BE2C (cell line): ENCODE measurements around the gene PHF21B.

Source experiments
- DNase-seq: peaks from one replicate; pipeline ENCODE4 v3.0.0-alpha.2; 2020
- H3K27me3 ChIP-seq: fragments of 250-450 bp; sonication (Bioruptor Pico); 2 replicates; pipeline ENCODE4 v1.5.1; 2020; ENCODE audit warnings: mild to moderate bottlenecking
- H3K36me3 ChIP-seq: fragments of 250-450 bp; sonication (Bioruptor Pico); 2 replicates; pipeline ENCODE4 v1.5.1; 2020; ENCODE audit warnings: mild to moderate bottlenecking
- H3K4me1 ChIP-seq: fragments of 250-450 bp; sonication (Bioruptor Pico); 2 replicates; pipeline ENCODE4 v1.5.1; 2020
- H3K4me3 ChIP-seq: 2 replicates; pipeline ENCODE4 v1.5.1; 2011; ENCODE audit warnings: low read depth, low read length
- H3K9me3 ChIP-seq: fragments of 250-450 bp; sonication (Bioruptor Pico); 2 replicates; pipeline ENCODE4 v1.5.1; 2020
- CTCF ChIP-seq: IDR thresholded peaks from 2 replicates; pipeline ENCODE4 v1.5.1; 2012; ENCODE audit warnings: mild to moderate bottlenecking, low read depth, low read length

PHF21B gene

GRCh38 chr22:45001653-45002052, 8.2 kb downstream of the PHF21B start:
- TF ChIP-seq CTCF = no peak
- DNase-seq = no peak
- Histone ChIP-seq H3K9me3 (no peaks in the 10 kb centered on the region), H3K36me3 (peaks cover 26% of the 10 kb centered on the region), H3K4me1 (no peaks in the 10 kb centered on the region; the same call in 1 of the 2 replicates), H3K27me3 (no peaks in the 10 kb centered on the region), H3K4me3 (no peak overlapping the region)

GRCh38 chr22:45000330-45000729, 9.5 kb downstream of the PHF21B start:
- Histone ChIP-seq H3K27me3 (no peaks in the 10 kb centered on the region), H3K9me3 (no peaks in the 10 kb centered on the region), H3K4me3 (no peak overlapping the region), H3K36me3 (peaks cover 23% of the 10 kb centered on the region), H3K4me1 (peaks cover 2% of the 10 kb centered on the region)
- DNase-seq = no peak
- no peak for TF ChIP-seq CTCF

- Histone ChIP-seq H3K9me3 (no peaks in the 10 kb centered on the region), H3K27me3 (no peaks in the 10 kb centered on the region), H3K4me3 (no peak overlapping the region), H3K36me3 (peaks cover 21% of the 10 kb centered on the region), H3K4me1 (peaks cover 7% of the 10 kb centered on the region)
- TF ChIP-seq CTCF = no peak
- no peak for DNase-seq
Observed at GRCh38 chr22:44999687-45000086, 10.1 kb downstream of the PHF21B start.

GRCh38 chr22:44999231-44999630, 10.6 kb downstream of the PHF21B start:
- Histone ChIP-seq H3K27me3 (no peaks in the 10 kb centered on the region), H3K9me3 (no peaks in the 10 kb centered on the region; the same call in 1 of the 2 replicates), H3K4me3 (no peak overlapping the region), H3K4me1 (peaks cover 7% of the 10 kb centered on the region), H3K36me3 (peaks cover 19% of the 10 kb centered on the region)
- no peak for TF ChIP-seq CTCF
- no peak for DNase-seq

- Histone ChIP-seq H3K4me1 (peaks cover 7% of the 10 kb centered on the region), H3K36me3 (peaks cover 25% of the 10 kb centered on the region), H3K9me3 (no peaks in the 10 kb centered on the region; the same call in 1 of the 2 replicates), H3K27me3 (no peaks in the 10 kb centered on the region), H3K4me3 (no peak overlapping the region)
- no peak for TF ChIP-seq CTCF
- no peak for DNase-seq
Observed at GRCh38 chr22:44998296-44998695, 11.5 kb downstream of the PHF21B start.

GRCh38 chr22:44997060-44997459, 12.7 kb downstream of the PHF21B start:
- H3K36me3 ChIP-seq = peaks cover 25% of the 10 kb centered on the region
- DNase-seq = no peak
- no peaks in the 10 kb centered on the region; the same call in 1 of the 2 replicates for H3K9me3 ChIP-seq
- H3K27me3 ChIP-seq = no peaks in the 10 kb centered on the region
- H3K4me3 ChIP-seq = no peak overlapping the region
- no peak for TF ChIP-seq CTCF
- peaks cover 7% of the 10 kb centered on the region for H3K4me1 ChIP-seq
